Posterior vena cava (tissue), 2 donors: ENCODE data around the gene SORCS2. TPM values are rescaled to one million over a fixed set of nuclear protein-coding genes. Genes with fewer than 3 reads are reported as not detected.

Experiments used
- DNase-seq: peaks from one replicate; pipeline ENCODE4 v3.0.0-alpha.2; 2020; ENCODE audit warnings: low spot score
- intact Hi-C, 2 donors: fragments of 100-400 bp; cut with DNase I; formaldehyde crosslinking; loops; one replicate each; pipeline versions ENCODE4 v1.14.1 to v1.14.2; 2022 to 2023
- total RNA-seq, 2 donors: library from RNA; stranded (reverse); fragmentation: NEBNext Ultra II Directional; extraction: Animal tissue kit (Norgen Biotek cat#: 25700); gene quantifications; one replicate each; pipeline ENCODE4 v1.2.1, GENCODE V29; 2021
- donor health status: DM: yes; HTN: yes; CAD: no.
- donor health status: DM: yes; HTN: yes; CAD: no.

The SORCS2 gene
- total RNA-seq, 2 donors from 2014 or later, result 5.0 to 11.9 TPM

- DNase-seq, result peak; percentile 73
- intact Hi-C loops, result no loop called here
Measured at GRCh38 chr4:7333024-7333780, 140.9 kb downstream of the SORCS2 start.

- intact Hi-C loops, result no loop called here
- DNase-seq, result peak; percentile 65
Measured at GRCh38 chr4:7333801-7334421, 141.6 kb downstream of the SORCS2 start.

GRCh38 chr4:7334521-7335275 lies 142.4 kb downstream of the SORCS2 start:
- peak; percentile 75 for DNase-seq
- intact Hi-C loops, result no loop called here

- DNase-seq, result peak; percentile 80
- intact Hi-C loops, result no loop called here
Measured at GRCh38 chr4:7335344-7336066, 143.2 kb downstream of the SORCS2 start.

GRCh38 chr4:7336067-7336569 lies 143.8 kb downstream of the SORCS2 start:
- no peak for DNase-seq

GRCh38 chr4:7336732-7337131 lies 144.4 kb downstream of the SORCS2 start:
- intact Hi-C loops, result no loop called here
- DNase-seq, result no peak

More at GRCh38 chr4:7336067-7336569, 143.8 kb downstream of the SORCS2 start:
- intact Hi-C loops, result no loop called here

GRCh38 chr4:7337196-7338058 lies 145.1 kb downstream of the SORCS2 start:
- peak; percentile 43 for DNase-seq
- intact Hi-C loops, result no loop called here

- intact Hi-C loops, result no loop called here
- no peak for DNase-seq
Measured at GRCh38 chr4:7338059-7338452, 145.7 kb downstream of the SORCS2 start.

- peak; percentile 77 for DNase-seq
- intact Hi-C loops, result no loop called here
Measured at GRCh38 chr4:7338876-7339623, 146.7 kb downstream of the SORCS2 start.

GRCh38 chr4:7339751-7340552 lies 147.6 kb downstream of the SORCS2 start:
- DNase-seq, result peak; percentile 55
- intact Hi-C loops, result no loop called here

GRCh38 chr4:7340553-7341433 lies 148.5 kb downstream of the SORCS2 start:
- intact Hi-C loops, result no loop called here
- DNase-seq, result peak; percentile 54

- intact Hi-C loops, result no loop called here
Measured at GRCh38 chr4:7341491-7342222, 149.3 kb downstream of the SORCS2 start.

GRCh38 chr4:7342223-7343080 lies 150.1 kb downstream of the SORCS2 start:
- intact Hi-C loops, result no loop called here
- no peak for DNase-seq

More at GRCh38 chr4:7341491-7342222, 149.3 kb downstream of the SORCS2 start:
- DNase-seq, result no peak

GRCh38 chr4:7343081-7343655 lies 150.8 kb downstream of the SORCS2 start:
- intact Hi-C loops, result no loop called here
- DNase-seq, result peak; percentile 72
